PC-3 (cell line): Measurements from ENCODE around the gene AHNAK2. TPM values are rescaled to one million over a fixed set of nuclear protein-coding genes. Genes with fewer than 3 reads are reported as not detected.

Source experiments
- ATAC-seq: fragments of 200-7000 bp; cut with Tn5 transposase; 2 replicates; pipeline ENCODE4 v1.9.1; 2020; ENCODE audit warnings: mild to moderate bottlenecking, moderate library complexity
- BruUV-seq: library from RNA; stranded (reverse); fragments of 400-500 nt; replicated peaks from 2 replicates; lab custom pipeline; 2021; lab: Mats Ljungman, UMichigan
- CTCF ChIA-PET: fragments of 300-600 bp; sonication (Branson Sonifier 250); formaldehyde crosslinking; loops from one replicate; lab custom pipeline; 2022; ENCODE audit warnings: antibody characterized with exemption; lab: Charles Lee
- POLR2A ChIA-PET: fragments of 300-600 bp; sonication (Branson Sonifier 250); formaldehyde crosslinking; loops from one replicate; lab custom pipeline; 2022; ENCODE audit warnings: antibody characterized with exemption; ENCODE audit not compliant: unreplicated experiment; lab: Charles Lee
- DNase-seq: peaks from one replicate; pipeline ENCODE4 v3.0.0-alpha.2; 2015
- H2AFZ ChIP-seq: fragments of 300-600 bp; sonication (generic); 2 replicates; pipeline ENCODE4 v1.6.0; 2016; ENCODE audit warnings: antibody characterized with exemption, low read length
- H3F3A ChIP-seq: fragments of 300-600 bp; sonication (generic); one replicate; pipeline ENCODE4 v1.6.0; 2017; ENCODE audit warnings: antibody characterized with exemption, low read length, control low read depth, mild to moderate bottlenecking; ENCODE audit not compliant: unreplicated experiment
- H3K27ac ChIP-seq: fragments of 300-600 bp; sonication (generic); 2 replicates; pipeline ENCODE4 v1.5.1; 2016; ENCODE audit warnings: mild to moderate bottlenecking, low read length
- H3K27me3 ChIP-seq: fragments of 300-600 bp; sonication (generic); 2 replicates; pipeline ENCODE4 v1.6.1; 2016; ENCODE audit warnings: low read length, mixed read lengths
- H3K36me3 ChIP-seq: fragments of 300-600 bp; sonication (generic); 2 replicates; pipeline ENCODE4 v1.6.1; 2016; ENCODE audit warnings: low read depth, mixed run types, low read length, mixed read lengths
- H3K4me1 ChIP-seq: fragments of 300-600 bp; sonication (generic); 2 replicates; pipeline ENCODE4 v1.5.1; 2016; ENCODE audit warnings: low read length; ENCODE audit not compliant: insufficient read depth
- H3K4me2 ChIP-seq: fragments of 300-600 bp; sonication (generic); 2 replicates; pipeline ENCODE4 v1.6.0; 2016; ENCODE audit warnings: low read length
- H3K4me3 ChIP-seq: fragments of 300-600 bp; sonication (generic); 2 replicates; pipeline ENCODE4 v1.5.1; 2016; ENCODE audit warnings: mild to moderate bottlenecking, low read length, mixed read lengths
- H3K79me2 ChIP-seq: fragments of 300-600 bp; sonication (generic); 2 replicates; pipeline ENCODE4 v1.6.1; 2017; ENCODE audit warnings: low read length, mixed read lengths
- H3K9ac ChIP-seq: fragments of 300-600 bp; sonication (generic); 2 replicates; pipeline ENCODE4 v1.6.0; 2016; ENCODE audit warnings: mild to moderate bottlenecking, low read length
- H3K9me2 ChIP-seq: fragments of 300-600 bp; sonication (generic); replicated peaks from 2 replicates; pipeline ENCODE4 v1.6.1; 2016; ENCODE audit warnings: mixed run types, low read length, mixed read lengths
- H3K9me3 ChIP-seq: fragments of 300-600 bp; sonication (generic); 2 replicates; pipeline ENCODE4 v1.6.1; 2016; ENCODE audit warnings: low read length, mixed read lengths
- H4K20me1 ChIP-seq: fragments of 300-600 bp; sonication (generic); 2 replicates; pipeline ENCODE4 v1.6.1; 2016; ENCODE audit warnings: low read length, mixed read lengths
- EZH2 ChIP-seq: fragments of 300-600 bp; sonication (generic); IDR thresholded peaks from one replicate; pipeline ENCODE4 v1.6.1; 2017; ENCODE audit warnings: antibody characterized with exemption, mild to moderate bottlenecking, low read length; ENCODE audit not compliant: unreplicated experiment
- EZH2phosphoT487 ChIP-seq: fragments of 300-600 bp; sonication (generic); IDR thresholded peaks from 2 replicates; pipeline ENCODE4 v1.6.1; 2018; ENCODE audit warnings: mild to moderate bottlenecking, antibody characterized with exemption, low read length, borderline replicate concordance
- intact Hi-C: fragments of 100-400 bp; cut with micrococcal nuclease; formaldehyde crosslinking; loops from 2 replicates; pipeline ENCODE4 v1.9.0; 2023
- total RNA-seq: library from RNA; depleted of rRNA; stranded (reverse); fragments of >200 nt; gene quantifications from 2 replicates; pipeline ENCODE4 v1.2.3, GENCODE V29; 2014
- TF ChIP-seq, protein P1 (sequence below): fragments of 300-600 bp; sonication (generic); conservative IDR thresholded peaks from 2 replicates; pipeline ENCODE4 v1.5.1; 2017; ENCODE audit warnings: antibody characterized with exemption, low read depth, mild to moderate bottlenecking, low read length

The AHNAK2 gene
- total RNA-seq, 1 experiment from 2014 or later = 25.0 TPM

DNA sequence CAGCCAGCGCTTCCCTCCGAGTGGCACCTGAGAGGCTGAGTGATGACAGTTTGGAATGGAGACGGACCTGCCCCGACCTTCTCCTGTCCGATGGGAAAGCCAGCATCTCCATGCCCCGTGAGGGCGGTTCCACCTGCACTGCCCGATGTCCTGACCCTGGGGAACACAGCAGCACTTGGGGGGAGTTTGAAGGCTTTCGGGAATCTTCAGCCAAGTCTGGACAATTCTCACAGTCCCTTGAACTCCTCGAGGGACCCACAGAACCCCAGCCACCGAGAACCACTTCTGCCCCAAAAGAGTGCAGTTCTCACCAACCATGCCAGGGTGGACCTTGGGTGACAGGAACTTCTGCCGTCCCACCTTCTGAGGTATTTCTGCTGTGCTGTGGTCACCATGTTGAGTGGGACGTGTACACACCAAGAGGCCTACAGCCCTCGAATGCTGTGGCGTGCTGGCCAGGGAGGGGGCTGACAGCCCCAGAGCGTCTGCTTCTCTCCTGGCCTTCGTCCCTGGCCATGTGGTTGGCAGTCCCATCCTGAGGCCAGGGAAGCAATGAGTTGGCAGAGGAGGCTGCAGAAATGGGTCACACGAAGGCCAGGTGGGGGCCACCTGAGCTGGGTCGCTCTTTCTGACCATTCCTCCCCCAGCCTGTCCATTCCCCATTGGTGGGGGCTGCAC, 8.5 kb upstream of the AHNAK2 start:
- peak overlapping the region; percentile 96 for H3K9ac ChIP-seq
- peak overlapping the region; percentile 68; the same call in 1 of the 2 replicates for H3K27ac ChIP-seq
- H3K4me3 ChIP-seq = peak overlapping the region; percentile 93
- TSS peak; percentile 57 for BruUV-seq
- H3K4me1 ChIP-seq = peaks cover 13% of the 10 kb centered on the region
- H3K79me2 ChIP-seq = peaks cover 15% of the 10 kb centered on the region
- peak overlapping the region; percentile 90 for H2AFZ ChIP-seq
- ChIA-PET POLR2A (no interaction called here), CTCF (no interaction called here)
- H3F3A ChIP-seq = no peaks in the 10 kb centered on the region
- TF ChIP-seq EZH2 (no peak), EZH2phosphoT487 (no peak)
- TF ChIP-seq, protein P1, sequence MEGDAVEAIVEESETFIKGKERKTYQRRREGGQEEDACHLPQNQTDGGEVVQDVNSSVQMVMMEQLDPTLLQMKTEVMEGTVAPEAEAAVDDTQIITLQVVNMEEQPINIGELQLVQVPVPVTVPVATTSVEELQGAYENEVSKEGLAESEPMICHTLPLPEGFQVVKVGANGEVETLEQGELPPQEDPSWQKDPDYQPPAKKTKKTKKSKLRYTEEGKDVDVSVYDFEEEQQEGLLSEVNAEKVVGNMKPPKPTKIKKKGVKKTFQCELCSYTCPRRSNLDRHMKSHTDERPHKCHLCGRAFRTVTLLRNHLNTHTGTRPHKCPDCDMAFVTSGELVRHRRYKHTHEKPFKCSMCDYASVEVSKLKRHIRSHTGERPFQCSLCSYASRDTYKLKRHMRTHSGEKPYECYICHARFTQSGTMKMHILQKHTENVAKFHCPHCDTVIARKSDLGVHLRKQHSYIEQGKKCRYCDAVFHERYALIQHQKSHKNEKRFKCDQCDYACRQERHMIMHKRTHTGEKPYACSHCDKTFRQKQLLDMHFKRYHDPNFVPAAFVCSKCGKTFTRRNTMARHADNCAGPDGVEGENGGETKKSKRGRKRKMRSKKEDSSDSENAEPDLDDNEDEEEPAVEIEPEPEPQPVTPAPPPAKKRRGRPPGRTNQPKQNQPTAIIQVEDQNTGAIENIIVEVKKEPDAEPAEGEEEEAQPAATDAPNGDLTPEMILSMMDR = no peak
- H3K9me3 ChIP-seq = no peaks in the 10 kb centered on the region
- intact Hi-C loops = no loop called here
- no peaks in the 10 kb centered on the region for H3K36me3 ChIP-seq
- peak overlapping the region; percentile 100 for H3K4me2 ChIP-seq
- DNase-seq (no peak), ATAC-seq (no peak)
- no peaks in the 10 kb centered on the region for H3K27me3 ChIP-seq
- no peaks in the 10 kb centered on the region for H3K9me2 ChIP-seq
- H4K20me1 ChIP-seq = no peaks in the 10 kb centered on the region

DNA sequence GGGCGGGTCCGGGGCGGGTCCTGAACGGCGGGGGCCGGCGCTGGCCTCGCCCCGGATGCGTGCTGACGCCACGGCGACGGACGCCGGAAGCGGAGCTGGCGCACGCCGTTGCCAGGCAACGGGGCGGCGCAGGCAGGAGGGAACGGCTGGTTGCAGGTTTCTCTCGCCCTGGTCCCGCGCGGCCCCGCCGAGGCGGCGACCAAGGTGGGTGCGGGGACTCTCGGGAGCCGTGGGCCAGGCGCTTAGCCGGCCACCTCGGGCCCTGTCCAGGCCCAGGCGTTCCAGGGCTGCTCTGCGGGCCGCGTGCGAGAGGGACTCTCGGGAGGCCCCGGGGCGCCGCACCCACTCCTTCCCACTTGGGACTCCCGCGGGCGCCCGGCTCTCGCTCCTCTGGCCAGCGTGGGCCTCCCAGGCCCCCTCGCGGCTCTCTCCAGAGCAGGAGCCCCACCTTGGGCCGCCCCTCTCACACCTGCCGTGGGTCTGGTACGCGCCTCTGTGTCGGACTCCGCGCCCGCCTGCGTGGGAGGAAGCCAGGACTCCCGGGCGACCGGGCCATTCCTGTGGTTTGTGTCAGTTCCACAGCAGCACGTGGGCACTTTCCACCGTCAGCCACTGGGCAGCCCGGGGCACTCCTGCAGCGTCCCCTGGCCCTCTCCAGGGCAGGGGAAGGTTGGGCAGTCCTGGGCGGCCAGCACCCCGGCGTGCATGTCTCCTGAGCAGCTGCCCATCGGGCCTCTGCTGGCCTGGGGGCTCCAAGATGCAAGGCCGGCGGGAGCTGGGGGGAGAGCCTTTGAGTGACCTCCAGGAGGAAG, 7.7 kb upstream of the AHNAK2 start, which contains the start of gene CLBA1:
Gene CLBA1 (plus strand): TSS at position 114 of the 812 bp plus-strand sequence. CDS start 644 bp downstream, at position 758.
- peak within 1 kb of the TSS; percentile 68 for H3K27ac ChIP-seq
- intact Hi-C loops = no loop called here
- H2AFZ ChIP-seq = peak within 1 kb of the TSS; percentile 90
- H3K9me2 ChIP-seq = no peaks in the 10 kb centered on the region
- H3K9ac ChIP-seq = peak within 1 kb of the TSS; percentile 96
- H3K4me1 ChIP-seq = peaks cover 13% of the 10 kb centered on the region
- peak within 1 kb of the TSS; percentile 100 for H3K4me2 ChIP-seq
- DNase-seq (peak; percentile 95), ATAC-seq (peak; percentile 90)
- peak within 1 kb of the TSS; percentile 93 for H3K4me3 ChIP-seq
- H4K20me1 ChIP-seq = no peaks in the 10 kb centered on the region
- no peaks in the 10 kb centered on the region for H3K36me3 ChIP-seq
- H3K9me3 ChIP-seq = no peaks in the 10 kb centered on the region
- H3K27me3 ChIP-seq = no peaks in the 10 kb centered on the region
- H3K79me2 ChIP-seq = peaks cover 15% of the 10 kb centered on the region
- POLR2A ChIA-PET = interaction anchor here (0.6 to 1.2 kb wide), 5 partner anchors 12 to 41 kb away, joined by 3 to 6 read pairs (median 5); no protein-coding TSS in a partner anchor
- no TSS peak for BruUV-seq
- H3F3A ChIP-seq = no peaks in the 10 kb centered on the region
- CTCF ChIA-PET = interaction anchor here (0.8 kb wide), 1 partner anchor 13 kb away, joined by 4 read pairs; no protein-coding TSS in a partner anchor
- TF ChIP-seq, protein P1 = no peak
- TF ChIP-seq EZH2phosphoT487 (no peak), EZH2 (no peak)
